ENCODE measurements around the gene SLC39A5.
"Not testable (repeated sequence)": the region's sequence is repeated elsewhere in the genome, so short reads cannot be mapped to it uniquely, and the experiment has no call there.

The SLC39A5 gene

GRCh38 chr12:56248711-56249110, 18.9 kb downstream of the SLC39A5 start:
- DNase-seq = no peak

DNA sequence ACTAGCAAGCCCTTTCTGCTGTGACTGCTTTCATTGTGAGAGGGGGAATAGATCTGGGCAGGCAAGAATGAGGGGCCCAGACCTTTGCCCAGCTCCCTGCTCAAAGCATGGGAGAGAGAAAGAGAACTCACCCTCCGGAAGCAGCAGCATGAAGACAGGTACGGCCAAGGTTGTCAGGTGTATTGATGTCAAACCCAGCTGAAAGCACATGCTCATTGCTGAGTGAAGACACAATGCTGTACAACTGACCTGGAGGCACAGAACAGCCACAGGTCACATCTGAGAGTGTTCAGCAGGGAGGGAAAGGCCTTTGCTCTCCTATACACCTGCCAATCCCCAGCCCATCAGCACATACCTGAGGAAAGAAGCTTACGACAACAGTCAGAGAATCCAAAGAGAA, 22.8 kb downstream of the SLC39A5 start:
- DNase-seq = no peak

DNA sequence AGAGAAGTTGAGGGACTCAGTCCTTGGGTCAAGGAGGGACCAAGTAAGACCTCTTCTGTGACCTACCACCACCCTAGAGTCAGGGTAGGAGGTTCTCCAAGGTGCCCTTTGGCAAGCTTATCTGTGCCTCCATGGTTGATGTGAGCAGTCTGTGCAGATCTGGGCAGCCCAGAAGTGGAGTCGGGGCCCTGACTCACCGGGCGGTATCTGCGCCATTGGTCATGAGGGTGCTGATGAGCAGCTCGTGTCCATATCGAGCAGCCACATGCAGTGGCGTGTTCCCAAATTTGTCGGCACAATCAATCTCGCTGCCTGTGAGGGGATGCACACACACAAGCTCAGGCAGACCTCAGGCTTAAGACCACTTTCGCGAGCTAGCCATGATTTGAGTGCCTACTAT, 23.2 kb downstream of the SLC39A5 start:
- DNase-seq = no peak

GRCh38 chr12:56255671-56256070, 25.8 kb downstream of the SLC39A5 start:
- DNase-seq = no peak

DNA sequence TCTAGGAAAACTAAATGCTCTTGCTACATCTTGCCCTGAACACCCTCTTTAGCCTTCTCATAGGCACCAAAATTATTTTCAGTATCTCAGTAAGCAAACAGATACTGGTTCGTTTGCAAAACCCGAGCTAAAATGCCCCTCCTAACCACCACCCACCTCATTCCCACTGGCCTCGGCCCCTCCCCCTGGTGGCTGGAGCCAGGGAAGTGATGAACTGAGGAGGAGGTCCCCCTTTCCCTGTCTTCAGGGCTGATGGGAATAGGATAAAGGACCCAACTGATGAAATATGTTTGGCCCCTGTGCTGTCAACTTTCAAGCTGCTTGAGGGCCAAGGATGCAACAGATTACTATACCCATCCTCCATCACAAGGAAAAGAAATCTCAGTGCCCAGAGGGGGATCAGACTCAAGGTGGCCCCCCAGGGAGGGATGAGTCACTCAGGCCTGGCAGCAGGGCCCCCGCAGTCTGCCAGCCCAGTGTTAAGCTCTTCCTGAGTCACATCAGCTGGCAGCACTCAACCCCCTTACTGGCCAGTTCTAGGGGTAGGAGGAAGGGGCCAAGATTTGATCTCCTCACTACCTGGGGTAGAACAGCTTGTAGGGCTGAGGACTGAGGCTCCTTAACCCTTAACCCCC, 26.6 kb downstream of the SLC39A5 start:
- no peak for DNase-seq

- DNase-seq = no peak
Observed at GRCh38 chr12:56257071-56257470, 27.2 kb downstream of the SLC39A5 start.

GRCh38 chr12:56257491-56258067, 27.7 kb downstream of the SLC39A5 start:
- DNase-seq = no peak

DNA sequence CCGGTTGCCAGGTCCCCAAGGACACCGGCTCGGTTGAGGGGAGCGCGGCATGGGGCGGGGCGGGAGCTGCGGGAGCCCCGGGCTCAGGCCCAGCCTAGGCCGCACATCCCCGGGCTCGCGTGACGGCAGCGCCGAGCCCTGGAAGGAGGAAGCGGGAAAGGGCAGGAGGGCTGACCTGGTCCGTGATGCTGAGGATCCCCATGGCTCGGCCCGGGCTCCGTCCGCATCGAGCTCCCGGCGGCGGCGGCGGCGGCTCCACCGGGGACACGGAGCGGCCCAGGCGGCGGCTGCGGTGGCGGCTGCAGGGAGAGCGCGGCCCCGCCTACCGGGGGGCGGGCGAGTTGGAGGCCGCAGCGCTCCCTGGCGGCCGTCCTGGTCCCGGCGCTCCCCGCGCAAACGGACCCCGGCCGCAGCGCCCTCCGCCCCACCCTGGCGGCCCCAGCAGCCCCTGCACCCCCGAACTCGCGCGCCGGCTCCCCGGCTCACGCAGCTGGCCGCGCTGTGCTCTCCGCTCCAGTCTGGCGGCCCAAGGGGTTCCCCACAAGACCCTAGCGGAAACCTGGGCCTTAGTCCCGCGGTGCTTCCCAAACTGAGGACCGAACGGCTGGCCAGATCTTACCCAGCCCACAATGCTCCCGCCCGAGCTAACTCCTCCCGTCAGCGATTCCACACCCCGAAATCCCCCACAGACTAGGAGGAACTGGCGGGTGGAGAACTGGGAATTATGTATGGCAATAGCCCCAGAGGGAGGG, 28.4 kb downstream of the SLC39A5 start, which contains the start of gene ANKRD52:
ANKRD52 (minus strand) TSS at position 317 of the 752 bp plus-strand sequence; CDS start at position 202, 115 bp downstream.
- peak; percentile 86 for DNase-seq

DNA sequence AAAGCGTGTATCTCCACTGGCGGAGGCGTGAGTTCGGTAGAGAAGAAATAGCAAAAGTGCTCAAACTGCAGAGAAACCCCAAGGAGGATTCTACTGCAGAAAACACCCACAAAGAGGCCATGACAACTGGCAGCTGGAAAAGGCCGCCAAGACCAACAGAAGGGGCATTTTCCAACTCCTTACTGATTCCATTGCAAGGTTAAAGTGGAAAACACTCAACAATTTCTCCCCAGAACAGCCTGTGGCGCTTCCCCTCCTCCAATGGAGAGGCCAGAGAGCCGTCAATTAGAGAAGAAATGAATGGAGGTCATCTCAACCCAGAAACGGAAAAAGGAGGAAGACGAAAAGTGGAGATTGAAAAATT, 29.0 kb downstream of the SLC39A5 start:
- DNase-seq = no peak

DNA sequence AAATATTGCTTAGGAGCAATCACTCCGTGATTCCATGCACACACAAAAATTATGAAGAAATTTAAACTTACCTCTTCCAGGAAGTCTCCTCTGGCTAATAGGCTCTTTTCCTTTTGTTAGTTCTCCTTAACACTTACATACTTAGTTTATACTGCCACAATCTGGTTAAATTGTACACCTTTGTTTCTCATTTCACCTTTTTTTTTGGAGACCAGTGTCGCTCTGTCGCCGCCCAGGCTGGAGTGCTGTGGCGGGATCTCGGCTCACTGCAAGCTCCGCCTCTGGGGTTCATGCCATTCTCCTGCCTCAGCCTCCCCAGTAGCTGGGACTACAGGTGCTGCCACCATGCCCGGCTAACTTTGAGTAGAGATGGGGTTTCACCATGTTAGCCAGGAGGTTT, 30.5 kb downstream of the SLC39A5 start:
- DNase-seq = no peak

GRCh38 chr12:56260921-56261320, 31.1 kb downstream of the SLC39A5 start:
- DNase-seq = no peak

- DNase-seq = no peak
Observed at GRCh38 chr12:56261503-56262232, 31.8 kb downstream of the SLC39A5 start.

DNA sequence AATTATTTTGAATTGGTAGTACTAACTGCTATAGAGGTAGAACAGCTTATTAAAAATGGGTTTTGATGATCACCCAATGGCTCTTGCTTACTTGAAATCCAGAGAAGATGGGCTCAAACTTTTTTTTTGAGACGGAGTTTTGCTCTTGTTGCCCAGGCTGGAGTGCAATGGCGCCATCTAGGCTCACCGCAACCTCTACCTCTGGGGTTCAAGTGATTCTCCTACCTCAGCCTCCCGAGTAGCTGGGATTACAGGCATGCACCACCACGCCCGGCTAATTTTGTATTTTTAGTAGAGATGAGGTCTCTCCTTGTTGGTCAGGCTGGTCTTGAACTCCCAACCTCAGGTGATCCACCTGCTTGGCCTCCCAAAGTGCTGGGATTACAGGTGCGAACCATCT, 33.1 kb downstream of the SLC39A5 start:
- DNase-seq = peak; percentile 18

DNA sequence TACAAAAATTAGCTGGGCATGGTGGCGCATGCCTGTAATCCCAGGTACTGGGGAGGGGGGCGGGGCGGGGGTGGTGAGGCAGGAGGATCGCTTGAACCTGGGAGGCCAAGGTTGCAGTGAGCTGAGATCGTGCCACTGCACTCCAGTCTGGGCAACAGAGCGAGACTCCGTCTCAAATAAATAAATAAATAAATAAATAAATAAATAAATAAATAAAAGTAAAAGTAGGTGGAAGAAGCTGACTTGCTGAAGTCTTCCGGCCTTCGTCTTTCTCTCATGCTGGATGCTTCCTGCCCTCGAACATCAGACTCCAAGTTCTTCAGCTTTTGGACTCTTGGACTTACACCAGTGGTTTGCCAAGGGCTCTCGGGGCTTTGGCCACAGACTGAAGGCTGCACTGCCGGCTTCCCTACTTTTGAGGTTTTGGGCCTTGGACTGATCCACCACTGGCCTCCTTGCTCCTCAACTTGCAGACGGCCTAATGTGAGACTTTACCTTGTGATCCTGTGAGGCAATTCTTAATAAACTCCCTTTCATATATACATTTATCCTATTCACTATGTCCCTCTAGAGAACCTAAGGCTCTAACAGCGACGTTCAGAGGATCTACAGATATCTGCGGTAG, 36.3 kb downstream of the SLC39A5 start:
- DNase-seq = not testable (repeated sequence)

GRCh38 chr12:56266693-56267442, 37.0 kb downstream of the SLC39A5 start, which contains the start of gene COQ10A:
Gene COQ10A (plus strand): TSS chr12:56266942. CDS start chr12:56267119, 177 bp downstream.
- DNase-seq = peak; percentile 92

DNA sequence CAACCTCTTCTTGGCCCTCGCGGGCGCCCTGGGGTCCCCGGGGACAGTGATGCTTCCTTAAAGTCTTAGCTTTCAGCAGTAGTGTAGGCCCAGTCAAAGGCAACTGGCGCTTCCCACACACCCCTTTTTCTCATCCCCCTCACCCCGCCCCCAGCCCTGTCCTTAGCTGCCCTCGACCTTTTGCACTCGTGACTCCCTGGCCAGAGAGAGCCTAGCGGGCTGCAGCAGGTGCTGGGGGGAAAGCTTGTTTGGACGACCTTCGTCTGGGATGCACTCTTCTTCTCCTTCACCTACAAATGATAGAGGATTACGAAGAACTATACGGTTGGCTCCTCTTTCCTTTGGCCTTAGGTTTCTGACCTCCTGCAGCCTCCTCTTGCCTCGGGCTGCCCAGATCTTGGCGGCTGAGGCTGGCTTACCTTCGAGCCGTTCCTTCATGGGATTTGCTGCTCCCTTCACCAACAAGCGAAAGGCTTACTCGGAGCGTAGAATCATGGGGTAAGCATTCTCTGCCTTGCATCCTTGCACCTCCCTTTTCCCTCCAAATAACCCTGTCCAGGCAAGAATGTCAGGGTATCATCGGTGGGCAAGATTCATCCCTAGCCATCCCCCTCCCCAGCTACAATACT, 37.7 kb downstream of the SLC39A5 start:
- DNase-seq = no peak

DNA sequence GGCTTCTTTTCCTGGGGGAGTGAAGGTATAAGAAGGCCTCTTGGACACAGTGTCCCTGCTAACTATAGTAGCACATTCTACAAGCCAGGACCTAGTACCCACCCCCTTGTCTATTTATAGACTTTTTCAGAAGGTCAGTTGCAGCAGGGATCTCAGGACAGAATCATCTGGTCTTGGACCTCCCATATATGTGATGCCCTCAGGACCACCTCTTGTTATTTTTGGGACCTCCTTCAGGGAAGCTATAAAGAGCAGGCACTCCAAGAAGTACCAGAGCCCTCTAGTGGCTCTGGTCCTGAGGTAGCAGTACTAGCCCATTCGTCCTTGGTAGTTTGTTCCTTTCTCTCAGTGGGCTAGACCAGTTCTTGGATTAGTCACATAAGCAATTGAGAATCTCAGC, 41.2 kb downstream of the SLC39A5 start:
- peak; percentile 10 for DNase-seq

DNA sequence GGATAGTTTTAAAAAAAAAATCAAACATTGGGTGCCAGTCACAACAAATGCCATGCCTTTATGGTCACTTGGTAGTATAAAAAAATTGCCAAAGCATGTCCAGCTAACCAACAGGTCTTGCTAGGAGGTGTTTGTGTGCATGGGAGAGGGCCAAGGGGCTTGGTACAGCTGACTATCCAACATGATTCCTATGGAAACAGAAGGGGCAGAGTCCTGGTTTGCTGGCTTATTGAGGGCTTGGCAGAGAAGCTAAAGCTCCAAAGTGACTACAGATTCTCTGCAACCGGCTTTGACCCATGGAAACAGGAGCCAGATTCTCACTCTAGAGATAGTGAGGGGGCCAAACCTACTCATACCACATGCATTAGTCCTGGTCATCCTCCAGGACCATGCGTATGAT, 42.6 kb downstream of the SLC39A5 start:
- not testable (repeated sequence) for DNase-seq

- no peak for DNase-seq
Observed at GRCh38 chr12:56274299-56274698, 44.4 kb downstream of the SLC39A5 start.

GRCh38 chr12:56278905-56279304, 49.1 kb downstream of the SLC39A5 start:
- DNase-seq = no peak

- DNase-seq = no peak
Observed at GRCh38 chr12:56280849-56281248, 51.0 kb downstream of the SLC39A5 start.

- DNase-seq = no peak
Observed at GRCh38 chr12:56282030-56282429, 52.2 kb downstream of the SLC39A5 start.
